GM13977 (cell line): Measurements from ENCODE around the gene PHKG1.
"Not testable (repeated sequence)": the region's sequence is repeated elsewhere in the genome, so short reads cannot be mapped to it uniquely, and the experiment has no call there.

Experiments used
- DNase-seq: peaks from one replicate; pipeline ENCODE4 v3.0.0; 2012; ENCODE audit warnings: low spot score
- CTCF ChIP-seq: IDR thresholded peaks from 2 replicates; pipeline ENCODE4 v1.5.1; 2012; ENCODE audit warnings: mild to moderate bottlenecking, control low read depth; ENCODE audit not compliant: insufficient read depth; ENCODE audit errors: extremely low read depth, missing control alignments
- in situ Hi-C: fragments of 300-500 bp; cut with MboI; formaldehyde crosslinking; loops from one replicate; pipeline ENCODE4 v1.12.0; 2022; ENCODE audit warnings: low sequenced_read_pairs, low pct_unique_long_range_greater_than_20kb, mixed read lengths, inconsistent platforms; ENCODE audit not compliant: unreplicated experiment

Gene PHKG1

GRCh38 chr7:56092789-56093531 lies at the start of gene PHKG1:
Gene PHKG1, minus strand, starts transcription at chr7:56092952. Its CDS starts 4,011 bp downstream, at chr7:56088941.
- TF ChIP-seq CTCF: peak; percentile 24
- in situ Hi-C loops: loop anchor here (25.0 kb wide), 1 partner anchor 456 kb away; no protein-coding TSS in a partner anchor
- DNase-seq: no peak

GRCh38 chr7:56131062-56131461 lies 38.3 kb upstream of the PHKG1 start:
- DNase-seq, in situ Hi-C loops: not testable (repeated sequence)

GRCh38 chr7:56127241-56127975 lies 34.7 kb upstream of the PHKG1 start:
- TF ChIP-seq CTCF: no peak
- in situ Hi-C loops: no loop called here
- DNase-seq: no peak

- no peak for TF ChIP-seq CTCF
- in situ Hi-C loops: no loop called here
- no peak for DNase-seq
These were observed 33.1 kb upstream of the PHKG1 start for GRCh38 chr7:56125831-56126230.

DNA sequence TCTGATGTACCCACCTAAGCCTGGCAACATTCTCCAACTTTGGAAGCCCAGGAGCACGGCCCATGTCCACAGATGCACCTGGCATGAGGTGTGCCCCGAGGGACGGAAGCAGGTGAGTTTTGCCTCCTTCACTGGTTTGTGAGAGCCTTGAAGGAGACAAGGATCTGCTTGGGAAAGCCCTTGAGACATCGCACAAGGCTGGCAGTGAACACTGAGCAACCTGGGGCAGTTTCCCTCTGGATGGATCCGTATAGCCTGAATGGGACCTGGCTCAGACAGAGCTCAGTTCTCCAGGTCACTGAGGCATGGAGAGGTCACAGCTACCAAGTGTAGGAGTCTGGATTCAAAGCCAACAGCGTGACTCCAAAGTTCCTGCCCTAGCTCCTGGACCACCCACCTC lies 32.2 kb upstream of the PHKG1 start:
- DNase-seq: no peak
- in situ Hi-C loops: no loop called here
- no peak for TF ChIP-seq CTCF

GRCh38 chr7:56121440-56121839 lies 28.7 kb upstream of the PHKG1 start:
- TF ChIP-seq CTCF: no peak

More at GRCh38 chr7:56121440-56121839, 28.7 kb upstream of the PHKG1 start:
- in situ Hi-C loops: no loop called here
- DNase-seq: no peak
